Natural killer cell treated with Interleukin-12 subunit alpha and Interleukin-12 subunit beta and Interleukin-15 and Interleukin-18, amount 100 ng/mL, for 72 hours (primary cell): Measurements from ENCODE around the gene CSTPP1. TPM values are rescaled to one million over a fixed set of nuclear protein-coding genes. Genes with fewer than 3 reads are reported as not detected.
A peak's percentile ranks its signal among the peaks of the same experiment; 100 is the strongest.

Experiments
- ATAC-seq, 2 donors: fragments of 150-1000 bp; cut with Tn5 transposase in 1 of 2; sonication (Bioruptor Pico), chemical (Tn5 transposase) in 1 of 2; 2 replicates each; pipeline ENCODE4 v1.10.0; 2021
- DNase-seq: peaks from one replicate; pipeline ENCODE4 v3.0.0; 2022; ENCODE audit warnings: low spot score
- H3K27ac Mint-ChIP-seq, 2 donors: 1 replicate in 1 of 2; 2 replicates in 1 of 2; pipeline ENCODE4 v1.8.0; 2022; ENCODE audit warnings: mixed read lengths in 2 of 2, mild to moderate bottlenecking in 1 of 2, moderate library complexity in 1 of 2
- H3K27me3 Mint-ChIP-seq, 2 donors: 1 replicate in 1 of 2; 2 replicates in 1 of 2; pipeline ENCODE4 v1.8.0; 2022; ENCODE audit warnings: mixed read lengths in 2 of 2
- H3K36me3 Mint-ChIP-seq: one replicate; pipeline ENCODE4 v1.8.0; 2022; ENCODE audit warnings: mixed read lengths
- H3K4me1 Mint-ChIP-seq, 2 donors: 1 replicate in 1 of 2; 2 replicates in 1 of 2; pipeline ENCODE4 v1.8.0; 2022; ENCODE audit warnings: low read depth in 2 of 2, mixed read lengths in 2 of 2, mild to moderate bottlenecking in 1 of 2
- H3K4me3 Mint-ChIP-seq: one replicate; pipeline ENCODE4 v1.8.0; 2022; ENCODE audit warnings: mixed read lengths
- H3K9me3 Mint-ChIP-seq: 2 replicates; pipeline ENCODE4 v1.8.0; 2022; ENCODE audit warnings: mixed read lengths
- total RNA-seq, 2 donors: library from RNA; stranded (reverse); gene quantifications; one replicate each; pipeline ENCODE4 v1.2.3, GENCODE V29; 2022

The CSTPP1 gene
- total RNA-seq, 2 donors from 2014 or later: 20.9 to 23.8 TPM

DNA sequence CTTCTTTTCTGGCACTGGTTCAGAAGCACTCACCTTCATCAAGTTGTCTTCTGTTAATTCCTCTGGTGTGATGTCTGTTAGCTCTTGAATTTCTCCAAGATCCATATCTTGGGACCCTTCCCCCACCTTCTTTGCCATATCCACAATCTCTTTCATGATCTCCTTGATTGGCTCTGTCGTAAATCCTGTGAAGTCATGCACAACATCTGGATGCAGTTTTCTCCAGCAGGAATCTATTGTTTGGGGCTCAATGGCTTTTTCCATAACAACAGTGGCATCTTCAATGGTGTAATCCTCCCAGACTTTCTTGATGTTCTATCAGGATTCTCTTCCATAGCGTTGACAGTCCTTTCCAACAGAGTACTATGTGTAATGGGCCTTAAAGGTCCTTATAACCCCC, 96.9 kb downstream of the CSTPP1 start:
- no peak overlapping the region for H3K27ac Mint-ChIP-seq
- H3K27me3 Mint-ChIP-seq: no peaks in the 10 kb centered on the region
- H3K36me3 Mint-ChIP-seq: no peaks in the 10 kb centered on the region
- no peaks in the 10 kb centered on the region for H3K4me1 Mint-ChIP-seq
- H3K4me3 Mint-ChIP-seq: no peak overlapping the region
- no peaks in the 10 kb centered on the region for H3K9me3 Mint-ChIP-seq
- ATAC-seq: no peak
- no peak for DNase-seq

DNA sequence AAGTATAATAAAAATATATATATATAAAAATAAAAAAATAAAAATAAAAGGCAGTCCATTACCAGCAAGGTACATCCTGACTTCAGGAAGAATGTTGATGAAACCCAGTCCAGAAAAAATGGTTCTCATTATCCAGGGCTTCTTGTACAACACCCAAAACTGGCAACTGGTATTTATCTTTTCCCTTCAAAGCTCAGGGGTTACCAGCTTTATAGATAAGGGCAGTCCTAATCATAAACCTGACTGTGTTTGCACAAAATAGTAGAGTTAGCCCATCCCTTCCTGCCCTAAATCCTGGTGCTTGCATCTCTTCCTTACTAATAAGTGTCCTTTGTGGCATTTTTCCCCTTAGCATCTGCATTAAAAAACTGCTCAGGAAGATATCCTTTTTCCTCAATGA, 97.5 kb downstream of the CSTPP1 start:
- DNase-seq (no peak), ATAC-seq (no peak)
- no peak overlapping the region for H3K27ac Mint-ChIP-seq

DNA sequence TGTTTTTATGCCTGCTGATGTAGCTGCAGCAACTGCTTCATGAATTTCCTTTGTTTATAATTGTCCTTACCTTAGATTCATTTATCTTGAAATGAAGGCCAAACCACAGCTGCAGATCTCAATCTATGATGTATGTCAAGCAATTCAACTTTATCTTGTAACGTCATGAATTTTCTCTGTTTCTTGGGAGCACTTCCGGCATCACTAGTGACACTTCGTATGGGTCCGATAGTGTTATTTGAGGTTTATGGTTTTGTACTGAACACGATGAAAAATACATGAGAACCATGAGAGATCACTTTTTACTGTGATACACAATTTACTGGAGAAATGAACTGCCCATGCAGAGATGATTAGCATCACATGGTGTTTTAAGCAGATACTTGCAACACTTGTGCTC, 98.5 kb downstream of the CSTPP1 start:
- Mint-ChIP-seq H3K27ac (no peak overlapping the region), H3K9me3 (no peaks in the 10 kb centered on the region)

More for the DNA sequence above, 97.5 kb downstream of the CSTPP1 start:
- Mint-ChIP-seq H3K4me3 (no peak overlapping the region), H3K27me3 (no peaks in the 10 kb centered on the region), H3K4me1 (no peaks in the 10 kb centered on the region), H3K9me3 (no peaks in the 10 kb centered on the region), H3K36me3 (no peaks in the 10 kb centered on the region)

DNA sequence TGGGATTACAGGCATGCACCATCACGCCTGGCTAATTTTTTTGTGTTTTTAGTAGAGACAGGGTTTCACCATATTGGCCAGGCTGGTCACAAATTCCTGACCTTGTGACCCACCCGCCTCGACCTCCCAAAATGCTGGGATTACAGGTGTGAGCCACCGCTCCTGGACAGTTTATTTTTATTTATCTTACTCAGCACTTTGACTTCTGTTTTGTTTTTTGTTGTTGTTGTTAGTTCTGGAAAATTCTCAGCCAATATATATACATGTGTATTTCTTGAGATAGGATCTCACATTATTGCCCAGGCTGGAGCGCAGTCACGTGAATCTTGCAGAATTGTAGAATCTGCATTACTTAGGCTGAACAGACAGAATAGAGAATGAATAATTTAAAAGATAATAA, 107.6 kb downstream of the CSTPP1 start:
- Mint-ChIP-seq H3K27me3 (no peaks in the 10 kb centered on the region), H3K9me3 (no peaks in the 10 kb centered on the region), H3K4me3 (no peak overlapping the region)

More for the DNA sequence above, 98.5 kb downstream of the CSTPP1 start:
- DNase-seq (no peak), ATAC-seq (peak in 1 of 2 donors; percentile 36)
- no peak overlapping the region for H3K4me3 Mint-ChIP-seq
- no peaks in the 10 kb centered on the region for H3K4me1 Mint-ChIP-seq
- no peaks in the 10 kb centered on the region for H3K36me3 Mint-ChIP-seq
- no peaks in the 10 kb centered on the region for H3K27me3 Mint-ChIP-seq

DNA sequence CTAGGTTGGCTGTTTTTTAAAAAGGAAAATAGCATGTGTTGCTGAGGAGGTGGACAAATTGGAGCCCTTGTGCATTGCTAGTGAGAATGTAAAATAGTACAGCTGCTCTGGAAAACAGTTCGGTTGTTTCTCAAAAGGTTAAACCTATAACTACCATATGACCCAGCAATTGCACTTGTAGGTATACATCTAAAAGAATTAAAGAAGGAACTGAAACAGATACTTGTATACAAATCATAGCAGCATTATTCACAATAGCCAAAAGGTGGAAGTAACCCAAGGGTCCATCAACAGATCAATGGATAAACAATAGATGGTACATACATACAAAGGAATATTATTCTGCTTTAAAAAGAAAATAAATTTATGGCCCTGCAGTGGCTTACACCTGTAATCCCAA, 111.4 kb downstream of the CSTPP1 start:
- H3K9me3 Mint-ChIP-seq: no peaks in the 10 kb centered on the region
- ATAC-seq (no peak), DNase-seq (no peak)
- H3K27me3 Mint-ChIP-seq: no peaks in the 10 kb centered on the region
- no peak overlapping the region for H3K4me3 Mint-ChIP-seq
- peaks cover 7% of the 10 kb centered on the region for H3K36me3 Mint-ChIP-seq
- no peaks in the 10 kb centered on the region for H3K4me1 Mint-ChIP-seq
- no peak overlapping the region for H3K27ac Mint-ChIP-seq

More for the DNA sequence above, 107.6 kb downstream of the CSTPP1 start:
- DNase-seq (no peak), ATAC-seq (no peak)
- H3K27ac Mint-ChIP-seq: no peak overlapping the region
- H3K4me1 Mint-ChIP-seq: no peaks in the 10 kb centered on the region
- H3K36me3 Mint-ChIP-seq: no peaks in the 10 kb centered on the region

DNA sequence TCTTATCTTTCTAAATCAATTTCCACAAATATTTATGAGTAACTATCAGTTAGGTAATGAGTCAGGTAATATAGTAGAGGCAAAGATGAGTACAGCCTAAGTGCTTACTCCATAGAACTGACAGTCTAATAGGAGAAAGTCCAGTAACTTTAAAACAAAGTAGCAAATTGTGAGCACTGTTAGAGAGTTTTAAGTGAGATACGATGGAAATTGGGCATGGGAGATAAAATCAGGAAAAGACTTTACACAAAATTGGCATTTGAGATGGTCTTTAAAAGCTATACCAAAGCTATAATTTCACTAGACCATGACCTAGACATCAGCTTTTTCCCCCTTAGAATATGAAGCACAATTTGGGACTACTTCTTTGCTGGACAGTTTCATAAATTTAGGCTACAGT, 113.7 kb downstream of the CSTPP1 start:
- ATAC-seq (no peak), DNase-seq (no peak)
- H3K4me3 Mint-ChIP-seq: no peak overlapping the region
- no peak overlapping the region for H3K27ac Mint-ChIP-seq
- no peaks in the 10 kb centered on the region for H3K4me1 Mint-ChIP-seq
- H3K27me3 Mint-ChIP-seq: no peaks in the 10 kb centered on the region
- H3K9me3 Mint-ChIP-seq: no peaks in the 10 kb centered on the region
- H3K36me3 Mint-ChIP-seq: peaks cover 7% of the 10 kb centered on the region

DNA sequence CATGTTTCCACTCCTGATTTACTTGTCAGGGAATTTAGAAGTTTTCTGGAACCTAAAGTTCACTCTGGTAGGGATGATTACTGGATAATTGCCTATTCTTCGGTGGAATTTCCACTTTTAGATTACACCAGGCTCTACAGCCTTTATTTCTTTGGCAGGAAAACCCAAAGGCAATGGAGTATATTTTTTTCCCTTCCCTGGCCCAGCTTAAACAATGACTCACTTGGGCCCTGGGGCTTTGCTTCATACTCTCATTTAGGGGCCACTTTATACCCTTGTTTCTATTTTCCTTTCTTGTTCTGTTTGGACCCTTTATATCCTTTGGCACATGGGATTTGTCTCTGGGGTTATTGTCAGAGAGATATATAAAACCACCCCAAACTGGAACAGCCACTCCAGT, 114.7 kb downstream of the CSTPP1 start:
- no peak for ATAC-seq
- H3K9me3 Mint-ChIP-seq: no peaks in the 10 kb centered on the region
- H3K27me3 Mint-ChIP-seq: no peaks in the 10 kb centered on the region
- no peak overlapping the region for H3K27ac Mint-ChIP-seq
- DNase-seq: no peak
- no peak overlapping the region for H3K4me3 Mint-ChIP-seq
- peaks cover 7% of the 10 kb centered on the region for H3K36me3 Mint-ChIP-seq
- H3K4me1 Mint-ChIP-seq: no peaks in the 10 kb centered on the region

DNA sequence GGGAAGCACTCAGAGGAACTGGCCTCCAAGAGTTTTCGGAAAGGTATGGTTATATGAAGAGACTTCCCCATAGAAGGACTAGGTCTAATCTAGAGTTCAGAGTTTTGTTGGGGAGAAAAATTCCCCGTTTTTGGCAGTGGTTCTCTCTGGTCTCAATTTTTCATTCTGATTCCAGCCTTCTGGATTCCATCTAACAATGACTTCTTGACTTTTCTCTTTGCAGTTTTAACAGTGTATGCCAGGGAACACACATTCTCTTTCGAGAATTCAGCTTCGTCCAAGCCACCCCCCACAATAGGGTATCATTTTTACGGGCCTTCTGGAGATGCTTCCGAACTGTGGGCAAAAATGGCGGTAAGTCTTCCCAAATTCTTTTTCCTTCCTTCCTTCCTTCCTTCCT, 115.6 kb downstream of the CSTPP1 start:
- DNase-seq: no peak
- ATAC-seq: no peak
- peaks cover 7% of the 10 kb centered on the region for H3K36me3 Mint-ChIP-seq
- no peak overlapping the region for H3K4me3 Mint-ChIP-seq
- H3K4me1 Mint-ChIP-seq: no peaks in the 10 kb centered on the region
- H3K9me3 Mint-ChIP-seq: no peaks in the 10 kb centered on the region
- no peak overlapping the region for H3K27ac Mint-ChIP-seq
- H3K27me3 Mint-ChIP-seq: no peaks in the 10 kb centered on the region

DNA sequence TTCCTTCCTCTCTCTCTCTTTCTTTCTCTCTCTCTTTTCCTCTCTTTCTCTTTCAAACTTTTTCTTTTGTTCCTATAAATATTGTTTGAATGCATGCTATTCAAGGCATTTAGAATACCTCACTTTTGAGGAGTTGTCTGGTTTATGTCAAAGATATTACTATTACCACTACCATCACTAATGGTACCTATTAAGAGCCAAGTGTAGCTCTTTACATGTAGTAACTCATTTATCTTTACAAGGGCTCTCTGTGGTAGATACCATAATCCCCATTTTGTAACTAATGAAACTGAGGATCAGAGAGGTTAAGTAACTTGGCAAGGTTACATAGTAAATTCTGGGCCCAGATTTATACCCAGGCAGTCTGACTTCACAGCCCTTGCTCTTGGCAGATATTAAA, 116.0 kb downstream of the CSTPP1 start:
- peaks cover 7% of the 10 kb centered on the region for H3K36me3 Mint-ChIP-seq
- H3K4me1 Mint-ChIP-seq: no peaks in the 10 kb centered on the region
- no peak overlapping the region for H3K4me3 Mint-ChIP-seq
- H3K27me3 Mint-ChIP-seq: no peaks in the 10 kb centered on the region
- DNase-seq: no peak
- no peak overlapping the region for H3K27ac Mint-ChIP-seq
- no peaks in the 10 kb centered on the region for H3K9me3 Mint-ChIP-seq
- ATAC-seq: no peak

DNA sequence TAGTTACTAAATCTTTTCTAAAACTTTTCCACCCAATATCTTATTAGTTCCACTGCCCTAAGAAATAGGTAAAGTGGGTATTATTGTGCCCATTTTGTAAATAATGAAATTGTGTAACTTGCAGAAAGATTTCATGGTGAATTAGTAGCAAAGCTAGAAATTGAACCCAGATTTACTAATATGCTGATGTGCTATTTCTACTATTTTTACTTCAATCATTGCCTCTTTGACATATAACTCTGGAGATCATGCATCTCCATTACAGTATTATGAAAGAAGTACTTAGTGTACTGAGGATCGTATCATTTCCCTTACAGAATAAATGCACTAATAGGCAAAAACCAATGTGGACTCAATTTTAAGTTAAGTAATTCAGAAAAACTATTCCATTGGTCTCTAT, 119.0 kb downstream of the CSTPP1 start:
- no peak overlapping the region for H3K27ac Mint-ChIP-seq
- DNase-seq (no peak), ATAC-seq (no peak)
- H3K4me3 Mint-ChIP-seq: no peak overlapping the region
- peaks cover 0 to 1% of the 10 kb centered on the region in 2 donors for H3K4me1 Mint-ChIP-seq
- no peaks in the 10 kb centered on the region for H3K9me3 Mint-ChIP-seq
- H3K27me3 Mint-ChIP-seq: no peaks in the 10 kb centered on the region
- peaks cover 7% of the 10 kb centered on the region for H3K36me3 Mint-ChIP-seq

DNA sequence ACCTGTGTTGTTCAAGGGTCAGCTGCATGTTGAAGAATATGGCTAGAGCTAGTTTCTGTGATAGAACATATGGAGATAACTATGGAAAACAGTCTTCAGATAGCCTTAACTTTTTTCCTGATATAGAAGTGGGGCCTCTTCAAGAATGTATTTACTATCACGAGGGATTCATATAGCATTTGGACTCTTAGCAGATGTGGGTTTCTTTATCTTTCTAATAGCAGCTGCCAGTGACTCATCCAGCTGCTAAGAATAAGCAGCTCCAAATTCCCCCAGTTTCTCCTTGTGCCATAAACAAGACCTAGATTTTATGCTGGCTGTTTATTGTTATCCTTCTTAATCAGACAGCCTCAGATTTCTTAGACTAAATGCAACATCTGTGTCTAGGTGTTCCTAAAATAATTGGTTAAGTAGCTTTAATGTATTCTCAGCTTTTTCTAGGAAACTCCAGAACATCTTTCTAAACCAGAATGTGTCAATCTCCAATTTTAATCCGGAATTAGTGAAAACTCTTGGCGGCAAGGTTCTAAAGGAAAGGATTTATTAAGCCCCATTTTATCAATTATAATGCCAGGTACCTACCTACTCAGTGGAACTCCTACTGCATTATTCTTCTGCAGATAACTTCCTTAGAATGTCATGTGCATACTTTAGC, 119.8 kb downstream of the CSTPP1 start:
- H3K4me3 Mint-ChIP-seq: no peak overlapping the region
- DNase-seq (no peak), ATAC-seq (no peak)
- no peak overlapping the region for H3K27ac Mint-ChIP-seq
- H3K9me3 Mint-ChIP-seq: no peaks in the 10 kb centered on the region
- H3K36me3 Mint-ChIP-seq: peaks cover 7% of the 10 kb centered on the region
- no peaks in the 10 kb centered on the region for H3K27me3 Mint-ChIP-seq
- H3K4me1 Mint-ChIP-seq: peaks cover 0 to 8% of the 10 kb centered on the region in 2 donors

DNA sequence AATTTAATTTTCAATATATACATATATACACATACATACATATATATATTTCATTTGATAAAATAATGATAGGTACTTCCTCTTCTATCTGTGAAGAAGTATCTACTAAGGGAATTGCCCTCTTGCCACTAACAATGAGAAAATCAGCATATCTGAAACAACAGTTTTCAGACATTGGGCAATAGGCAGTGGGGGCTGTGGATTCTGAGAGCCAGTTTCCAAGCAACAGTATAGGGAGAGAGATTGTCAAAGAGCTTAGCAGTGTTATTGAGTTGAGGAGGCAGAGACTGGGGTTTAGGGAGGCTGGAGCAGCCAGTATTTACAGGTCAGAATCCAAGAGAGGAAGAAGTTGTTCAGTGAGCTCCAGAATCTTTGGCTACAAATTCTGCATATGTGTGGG, 120.8 kb downstream of the CSTPP1 start:
- no peaks in the 10 kb centered on the region for H3K27me3 Mint-ChIP-seq
- no peaks in the 10 kb centered on the region for H3K9me3 Mint-ChIP-seq
- peaks cover 0 to 14% of the 10 kb centered on the region in 2 donors for H3K4me1 Mint-ChIP-seq
- H3K27ac Mint-ChIP-seq: no peak overlapping the region
- H3K4me3 Mint-ChIP-seq: no peak overlapping the region
- H3K36me3 Mint-ChIP-seq: peaks cover 6% of the 10 kb centered on the region
- no peak for DNase-seq
- no peak for ATAC-seq

DNA sequence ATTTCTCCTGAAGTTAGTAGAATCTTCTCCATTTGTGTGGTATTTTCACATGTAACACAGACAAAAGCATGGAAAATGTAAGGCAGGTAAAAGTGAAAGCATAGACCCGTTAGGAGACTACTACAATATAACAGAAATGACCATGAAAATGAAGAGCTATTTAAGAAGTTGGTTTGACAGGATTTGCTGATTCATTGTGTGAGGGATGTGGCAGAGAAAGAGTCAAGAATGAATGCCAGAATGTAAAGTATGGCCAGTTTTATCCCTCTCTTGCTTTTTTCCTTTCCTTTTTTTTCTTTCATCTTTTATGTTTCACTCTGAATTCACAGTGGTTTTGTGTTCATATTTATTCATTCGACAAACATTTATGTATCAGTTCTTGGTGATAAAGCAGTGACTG, 124.2 kb downstream of the CSTPP1 start:
- peak overlapping the region; percentile 30 for H3K4me3 Mint-ChIP-seq
- no peaks in the 10 kb centered on the region for H3K36me3 Mint-ChIP-seq
- H3K9me3 Mint-ChIP-seq: no peaks in the 10 kb centered on the region
- DNase-seq: no peak
- ATAC-seq: peak in 1 of 2 donors; percentile 72
- H3K27me3 Mint-ChIP-seq: no peaks in the 10 kb centered on the region
- H3K27ac Mint-ChIP-seq: peak overlapping the region in 1 of 2 donors; percentile 36
- peaks cover 2 to 19% of the 10 kb centered on the region in 2 donors for H3K4me1 Mint-ChIP-seq

DNA sequence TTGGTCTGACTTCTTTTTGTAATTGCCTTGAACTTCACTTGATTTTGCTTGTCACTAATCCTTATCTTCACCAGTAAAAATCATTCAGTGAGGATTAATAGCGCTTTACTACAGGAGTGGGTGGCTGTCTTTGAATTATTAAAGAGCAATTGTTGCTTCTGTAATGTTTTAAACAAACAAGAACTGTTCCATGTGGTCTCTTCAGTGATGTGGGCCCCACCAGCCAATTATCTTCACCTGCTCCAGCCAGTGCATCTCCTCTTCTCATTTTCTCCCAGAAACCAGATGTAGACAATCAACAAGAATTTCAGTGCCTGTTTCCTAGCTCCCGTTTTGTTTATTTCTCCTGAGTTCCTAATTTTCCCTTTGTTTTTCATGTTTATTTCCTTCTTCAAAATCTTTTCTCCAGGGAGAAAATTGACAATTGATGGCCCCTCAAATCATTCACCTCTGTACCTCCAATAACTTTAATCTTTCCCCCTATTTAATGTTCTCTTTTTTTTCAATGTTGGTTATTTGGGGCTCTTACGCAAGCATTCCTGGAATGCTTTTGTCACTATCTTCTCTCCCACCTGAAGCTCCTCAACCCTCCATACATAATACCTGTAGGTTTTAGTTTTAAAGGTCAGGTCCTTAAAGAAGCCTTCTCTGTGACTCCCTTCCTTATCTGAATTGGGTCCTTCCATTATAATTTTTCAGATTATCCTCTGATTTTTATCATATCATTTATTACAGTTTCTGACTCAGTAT, 125.0 kb downstream of the CSTPP1 start:
- Mint-ChIP-seq H3K4me3 (no peak overlapping the region), H3K27me3 (no peaks in the 10 kb centered on the region), H3K27ac (no peak overlapping the region), H3K4me1 (peaks cover 2 to 19% of the 10 kb centered on the region in 2 donors), H3K9me3 (no peaks in the 10 kb centered on the region), H3K36me3 (no peaks in the 10 kb centered on the region)
- DNase-seq (no peak), ATAC-seq (no peak)
